22Rv1 (cell line): Measurements from ENCODE around the gene SPATA16.

Experiments
- H3K27ac ChIP-seq: fragments of 450-650 bp; 2 replicates; pipeline ENCODE4 v1.5.1; 2017
- ZFX ChIP-seq: fragments of 450-650 bp; IDR thresholded peaks from 2 replicates; pipeline ENCODE4 v1.6.1; 2017; ENCODE audit warnings: antibody characterized with exemption, borderline replicate concordance
- TF ChIP-seq, protein P1 (sequence below): fragments of 450-650 bp; IDR thresholded peaks from 2 replicates; pipeline ENCODE4 v1.5.1; 2017; ENCODE audit warnings: mild to moderate bottlenecking

SPATA16 gene

DNA sequence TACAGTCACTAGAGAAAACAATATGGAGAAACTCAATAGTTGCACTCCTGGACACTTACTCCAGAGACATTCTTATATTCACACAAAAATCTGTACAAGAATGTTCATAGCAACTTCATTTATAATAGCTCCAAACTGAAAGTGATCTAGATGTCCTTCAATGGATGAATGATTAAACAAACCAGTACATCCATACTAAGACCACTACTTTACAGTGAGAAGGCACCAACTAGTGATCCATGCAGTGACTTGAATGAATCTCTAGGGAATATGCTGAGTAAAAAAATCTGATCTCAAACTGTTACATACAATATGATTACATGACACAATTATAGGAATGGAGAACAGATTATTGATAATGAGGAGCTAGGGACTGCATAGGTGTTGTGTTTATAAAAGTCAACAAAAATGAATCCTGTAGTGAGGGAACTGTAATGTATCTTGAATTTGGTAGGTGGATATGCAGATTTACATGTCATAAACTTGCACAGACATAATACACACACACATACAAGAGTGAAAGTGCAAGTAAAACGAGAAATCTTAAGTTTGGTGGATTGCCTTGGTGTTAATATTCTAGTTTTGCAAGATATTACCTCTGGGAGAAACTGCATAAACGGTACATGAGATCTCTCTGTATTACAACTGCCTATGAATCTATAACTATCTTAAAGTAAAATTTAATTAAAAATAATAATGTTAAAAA, 85.7 kb downstream of the SPATA16 start:
- TF ChIP-seq, protein P1, sequence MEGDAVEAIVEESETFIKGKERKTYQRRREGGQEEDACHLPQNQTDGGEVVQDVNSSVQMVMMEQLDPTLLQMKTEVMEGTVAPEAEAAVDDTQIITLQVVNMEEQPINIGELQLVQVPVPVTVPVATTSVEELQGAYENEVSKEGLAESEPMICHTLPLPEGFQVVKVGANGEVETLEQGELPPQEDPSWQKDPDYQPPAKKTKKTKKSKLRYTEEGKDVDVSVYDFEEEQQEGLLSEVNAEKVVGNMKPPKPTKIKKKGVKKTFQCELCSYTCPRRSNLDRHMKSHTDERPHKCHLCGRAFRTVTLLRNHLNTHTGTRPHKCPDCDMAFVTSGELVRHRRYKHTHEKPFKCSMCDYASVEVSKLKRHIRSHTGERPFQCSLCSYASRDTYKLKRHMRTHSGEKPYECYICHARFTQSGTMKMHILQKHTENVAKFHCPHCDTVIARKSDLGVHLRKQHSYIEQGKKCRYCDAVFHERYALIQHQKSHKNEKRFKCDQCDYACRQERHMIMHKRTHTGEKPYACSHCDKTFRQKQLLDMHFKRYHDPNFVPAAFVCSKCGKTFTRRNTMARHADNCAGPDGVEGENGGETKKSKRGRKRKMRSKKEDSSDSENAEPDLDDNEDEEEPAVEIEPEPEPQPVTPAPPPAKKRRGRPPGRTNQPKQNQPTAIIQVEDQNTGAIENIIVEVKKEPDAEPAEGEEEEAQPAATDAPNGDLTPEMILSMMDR: no peak
- TF ChIP-seq ZFX: no peak
- H3K27ac ChIP-seq: no peak overlapping the region

DNA sequence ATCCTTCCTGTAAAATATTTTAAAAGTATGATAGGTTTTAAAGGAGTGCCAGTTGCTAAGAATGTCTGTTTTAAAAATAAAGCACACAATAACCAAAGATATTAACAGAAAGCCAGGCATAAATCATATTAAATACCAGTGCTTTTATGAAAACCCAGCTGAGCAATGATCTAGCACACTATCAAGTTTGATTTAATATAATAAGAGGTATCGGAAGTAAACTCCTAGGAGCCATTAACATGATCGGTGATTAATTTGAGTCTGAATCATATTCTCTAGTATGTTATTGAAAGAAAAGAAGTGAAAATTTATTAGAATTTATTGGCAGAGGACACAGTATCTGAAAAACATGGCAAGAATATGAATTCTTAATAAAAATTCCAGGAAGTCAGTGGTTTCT, 91.7 kb downstream of the SPATA16 start:
- no peak overlapping the region for H3K27ac ChIP-seq
- TF ChIP-seq ZFX: no peak
- TF ChIP-seq, protein P1: no peak

DNA sequence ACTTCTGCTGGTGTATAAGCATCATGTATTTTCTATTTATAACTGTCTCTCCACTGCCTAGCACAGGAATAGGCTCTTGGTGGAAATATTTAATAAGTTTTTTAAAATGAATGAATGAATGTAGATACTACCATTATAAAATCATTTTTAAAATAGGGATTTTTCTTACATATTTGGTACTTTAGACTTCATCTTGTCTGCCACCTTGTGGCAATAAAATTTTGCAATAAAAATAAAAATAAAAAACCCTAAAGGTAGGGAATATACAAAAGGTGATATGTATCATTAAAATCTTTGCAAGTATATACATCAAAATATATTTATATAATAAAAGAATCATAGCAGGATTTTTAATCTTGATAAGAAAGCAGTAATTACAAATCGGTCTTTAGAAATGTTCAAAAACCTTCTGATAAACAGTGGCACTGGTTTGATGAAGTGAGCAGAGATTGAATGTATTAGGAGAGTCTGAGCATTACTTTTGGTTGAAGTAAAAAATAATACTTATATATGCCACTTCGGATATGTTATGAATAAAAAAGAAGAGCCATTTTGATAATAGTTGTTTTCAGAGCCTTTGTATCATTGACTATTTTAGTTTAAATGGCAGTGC, 95.2 kb downstream of the SPATA16 start:
- no peak overlapping the region for H3K27ac ChIP-seq
- no peak for TF ChIP-seq ZFX
- TF ChIP-seq, protein P1: peak; percentile 52

DNA sequence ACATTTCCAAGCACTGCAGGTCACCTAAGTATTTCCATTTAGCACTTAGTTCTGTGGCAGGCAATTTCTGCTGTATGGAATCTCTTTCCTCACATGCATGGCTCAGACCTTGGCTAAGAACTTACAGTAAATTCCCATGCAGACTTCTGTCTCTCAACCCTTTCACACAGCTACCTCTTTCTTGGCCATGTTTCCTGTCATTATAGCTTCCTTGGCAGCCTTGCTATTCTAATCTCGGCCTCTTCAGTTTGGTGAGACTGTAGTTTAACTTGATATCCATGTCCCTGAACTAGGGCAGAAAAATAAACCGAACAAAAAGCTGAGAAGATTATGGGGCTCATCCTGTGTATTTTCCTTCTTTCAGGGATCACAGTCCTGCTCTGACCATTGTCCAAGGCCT, 96.0 kb downstream of the SPATA16 start:
- TF ChIP-seq ZFX: no peak
- TF ChIP-seq, protein P1: no peak
- no peak overlapping the region for H3K27ac ChIP-seq

DNA sequence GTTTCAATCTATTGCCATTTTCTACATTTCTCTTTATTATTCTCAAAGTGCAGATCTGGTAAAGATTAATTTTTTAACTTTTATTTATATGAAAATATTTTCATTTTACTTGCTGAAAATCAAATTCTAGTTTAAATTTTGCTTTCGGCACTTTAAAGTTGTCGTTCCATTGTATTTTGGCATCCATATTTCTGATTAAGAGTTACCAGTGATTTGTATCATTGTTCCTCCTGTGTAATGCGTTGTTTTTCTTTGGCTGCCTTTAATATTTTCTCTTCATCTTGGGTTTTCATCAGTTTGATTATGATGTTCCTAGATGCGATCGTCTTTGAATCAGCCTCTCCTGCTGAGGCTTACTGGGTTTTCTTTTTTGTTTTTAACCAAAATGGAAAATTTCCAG, 97.3 kb downstream of the SPATA16 start:
- TF ChIP-seq, protein P1: no peak
- no peak for TF ChIP-seq ZFX
- H3K27ac ChIP-seq: no peak overlapping the region

DNA sequence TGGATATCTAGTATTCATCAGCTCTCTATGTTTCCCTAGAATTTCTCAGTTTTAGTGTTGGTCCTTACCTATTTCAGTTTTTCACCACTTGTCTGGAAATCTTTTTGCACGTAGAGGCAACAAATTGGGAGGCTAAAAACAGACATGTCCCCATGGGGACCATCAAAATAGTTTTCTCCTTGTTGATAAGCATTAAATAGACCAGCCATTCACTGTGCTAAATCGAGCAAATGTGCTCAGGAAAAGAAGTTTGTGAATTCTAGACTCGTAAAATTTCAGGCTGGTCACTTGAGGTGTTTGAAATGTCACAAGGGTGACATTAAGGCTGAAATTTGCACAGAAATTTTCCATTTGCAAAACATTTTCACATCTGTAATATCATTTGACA, 102.6 kb downstream of the SPATA16 start:
- no peak overlapping the region for H3K27ac ChIP-seq
- no peak for TF ChIP-seq ZFX
- TF ChIP-seq, protein P1: no peak

DNA sequence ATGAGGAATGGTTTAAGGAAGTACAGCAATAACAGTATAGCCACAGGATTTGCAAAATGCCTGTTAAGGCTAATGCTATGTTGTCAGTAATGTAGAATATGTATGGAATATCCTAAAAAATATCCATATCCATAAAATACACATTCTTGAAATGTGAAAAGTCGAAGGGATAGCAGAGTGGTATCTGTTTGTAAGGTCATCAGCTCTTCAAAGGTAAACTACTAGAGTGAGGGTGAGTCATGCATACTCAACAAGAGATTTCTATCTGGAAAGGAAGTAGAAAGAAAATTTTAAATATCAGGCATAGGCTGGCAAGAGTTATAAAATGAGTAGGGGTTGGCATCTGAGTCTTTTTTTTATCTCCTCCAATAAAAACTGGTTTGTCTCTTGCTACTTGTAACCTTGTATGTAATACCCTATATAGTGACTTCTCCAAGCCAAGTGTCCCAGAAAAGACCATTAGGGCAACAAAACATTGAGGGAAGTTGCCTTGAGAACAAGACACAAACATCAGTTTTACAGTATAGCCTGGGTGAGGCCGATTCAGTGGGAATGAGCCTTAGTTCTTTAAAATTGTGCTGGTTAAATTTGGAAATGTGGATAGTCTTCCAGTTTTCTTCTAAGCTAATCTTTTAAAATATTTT, 103.1 kb downstream of the SPATA16 start:
- TF ChIP-seq ZFX: no peak
- TF ChIP-seq, protein P1: no peak
- no peak overlapping the region for H3K27ac ChIP-seq
